ENCODE measurements around the gene NRXN3. TPM values are rescaled to one million over a fixed set of nuclear protein-coding genes. Genes with fewer than 3 reads are reported as not detected.
"Not testable (repeated sequence)": the region's sequence is repeated elsewhere in the genome, so short reads cannot be mapped to it uniquely, and the experiment has no call there.

The NRXN3 gene
- total RNA-seq, 1 donor from 2014 or later = 2.5 TPM

DNA sequence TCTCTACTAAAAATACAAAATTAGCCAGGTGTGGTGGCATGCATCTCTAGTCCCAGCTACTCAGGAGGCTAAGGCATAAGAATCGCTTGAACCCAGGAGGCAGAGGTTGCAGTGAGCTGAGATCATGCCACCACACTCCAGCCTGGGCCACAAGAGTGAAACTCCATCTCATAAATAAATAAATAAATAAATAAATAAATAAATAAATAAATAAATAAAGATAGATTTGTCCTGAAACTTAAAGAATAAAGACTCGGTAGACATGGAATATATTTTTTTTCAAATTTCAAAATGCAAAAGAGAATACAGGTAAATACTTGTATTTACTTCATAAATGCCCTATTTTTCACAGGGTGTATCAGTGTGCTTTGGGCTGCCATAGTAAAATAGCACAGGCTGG lies 317.4 kb downstream of the NRXN3 start:
- DNase-seq = not testable (repeated sequence)

DNA sequence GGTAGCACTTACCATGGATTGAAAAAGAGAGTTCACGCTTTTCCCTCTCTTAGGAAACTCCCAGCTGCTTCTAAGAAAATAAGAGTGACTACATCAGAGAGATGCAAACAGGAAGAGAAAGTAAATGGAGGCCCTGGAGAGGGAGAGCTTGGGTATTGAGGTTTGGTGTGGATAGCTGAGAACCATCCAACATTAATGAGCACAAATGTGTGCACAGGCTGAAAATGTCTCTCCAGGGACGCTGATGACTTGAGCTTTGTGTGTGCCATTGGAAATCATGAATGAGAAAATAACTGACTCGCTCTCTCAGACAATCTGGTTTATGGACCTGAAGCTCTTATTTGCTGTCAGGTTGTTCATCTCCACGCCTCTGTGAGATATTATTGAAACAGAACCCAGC lies 318.8 kb downstream of the NRXN3 start:
- no peak for DNase-seq

DNA sequence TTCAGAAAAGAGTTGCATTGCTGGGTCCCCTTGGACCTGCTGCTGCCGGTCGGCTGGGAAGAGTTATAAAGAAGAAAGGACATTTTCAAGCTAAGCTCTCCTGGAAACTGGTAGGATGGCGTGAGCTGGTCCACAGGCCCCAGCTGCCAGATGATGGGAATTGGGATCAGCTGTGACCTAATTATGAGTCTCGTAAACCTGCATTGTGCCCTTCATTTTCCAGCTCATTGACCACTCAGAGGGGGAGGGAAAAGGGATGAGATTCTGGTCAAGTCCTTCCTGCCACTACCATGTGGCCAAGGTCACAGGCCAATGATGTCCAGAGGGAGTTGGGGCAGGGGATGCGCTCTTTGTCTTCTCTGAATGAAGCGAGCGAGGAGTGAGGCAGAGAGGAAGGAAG lies 320.9 kb downstream of the NRXN3 start:
- DNase-seq = no peak

DNA sequence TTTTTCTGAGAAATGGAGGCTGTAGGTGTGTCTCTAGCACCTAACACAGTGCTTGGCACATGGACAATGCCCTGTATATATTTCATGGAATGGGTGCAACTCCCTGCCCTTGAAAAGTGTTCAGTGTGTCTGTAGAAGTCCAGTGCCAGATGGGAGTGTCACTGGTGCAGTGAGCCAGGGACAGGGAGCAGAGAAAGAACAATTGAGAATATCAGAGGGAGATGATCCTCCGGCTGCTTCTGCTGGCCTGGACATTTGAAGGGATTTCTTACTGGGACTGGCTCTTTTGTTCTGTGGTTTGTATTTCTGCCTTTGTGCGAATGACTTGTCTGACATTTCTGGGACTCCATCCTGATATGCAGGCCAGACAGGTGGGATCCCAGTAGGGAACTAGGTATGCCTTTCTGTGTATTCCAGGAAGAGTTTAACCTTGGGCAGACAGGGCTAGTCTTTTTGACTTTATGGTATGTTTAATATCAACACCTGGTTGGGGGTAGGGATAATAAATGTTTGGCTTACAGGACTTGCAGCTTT lies 328.0 kb downstream of the NRXN3 start:
- DNase-seq = no peak

DNA sequence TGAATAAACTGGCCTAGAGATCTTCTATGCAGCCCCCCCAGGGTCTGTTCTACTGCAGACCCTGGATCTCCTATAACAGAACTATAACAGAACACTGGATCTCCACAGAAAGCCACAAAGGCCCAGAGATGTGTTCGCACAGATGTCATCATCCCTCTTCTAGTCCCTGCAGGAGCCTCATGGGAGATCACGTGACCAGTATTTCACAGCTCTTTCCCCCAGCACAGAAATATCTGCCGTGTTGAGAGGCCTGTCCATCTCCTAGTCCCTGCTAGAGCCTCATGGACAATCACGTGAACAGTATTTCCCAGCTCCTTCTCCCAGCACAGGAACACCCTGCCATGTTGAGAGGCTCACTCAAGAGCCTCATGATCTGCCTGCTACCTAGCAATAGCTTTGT lies 331.7 kb downstream of the NRXN3 start:
- DNase-seq = no peak

DNA sequence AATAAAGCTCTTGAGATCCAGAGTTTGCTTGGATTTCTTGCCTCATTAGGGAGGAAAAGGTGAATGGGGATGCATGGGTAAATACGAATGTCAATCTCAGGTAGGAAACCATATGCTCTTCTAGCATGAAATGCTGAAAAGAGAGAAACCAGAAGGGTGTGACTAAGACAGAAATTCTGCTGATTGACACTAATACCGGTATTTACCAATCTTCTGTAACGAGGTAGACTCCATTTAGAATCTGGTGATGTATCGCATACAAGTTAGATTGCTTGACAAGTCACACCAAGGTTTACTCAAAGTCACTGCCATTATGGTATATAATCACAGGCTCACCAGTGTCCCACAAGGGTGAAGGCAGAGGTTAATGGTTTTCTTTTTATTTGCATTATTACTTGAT lies 337.9 kb downstream of the NRXN3 start:
- no peak for DNase-seq

DNA sequence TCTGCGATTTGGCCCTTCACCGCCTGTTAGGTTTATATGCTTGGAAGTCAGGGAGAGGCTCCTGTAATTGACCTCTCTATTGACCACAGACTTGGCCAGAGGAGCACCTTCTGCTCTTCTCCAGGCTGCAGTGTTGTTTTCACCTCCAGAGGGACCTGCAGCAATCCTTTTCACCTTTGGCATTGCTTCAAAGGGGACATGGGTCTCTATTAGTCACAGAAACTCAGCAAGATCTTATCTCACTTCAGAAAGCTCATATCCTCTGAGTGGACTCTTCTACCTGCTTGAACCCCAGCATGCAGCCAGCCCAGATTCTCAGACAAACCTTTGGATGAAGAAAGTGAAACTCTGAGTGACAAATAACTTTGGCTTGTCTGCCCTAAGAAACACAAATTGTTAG lies 339.3 kb downstream of the NRXN3 start:
- no peak for DNase-seq

DNA sequence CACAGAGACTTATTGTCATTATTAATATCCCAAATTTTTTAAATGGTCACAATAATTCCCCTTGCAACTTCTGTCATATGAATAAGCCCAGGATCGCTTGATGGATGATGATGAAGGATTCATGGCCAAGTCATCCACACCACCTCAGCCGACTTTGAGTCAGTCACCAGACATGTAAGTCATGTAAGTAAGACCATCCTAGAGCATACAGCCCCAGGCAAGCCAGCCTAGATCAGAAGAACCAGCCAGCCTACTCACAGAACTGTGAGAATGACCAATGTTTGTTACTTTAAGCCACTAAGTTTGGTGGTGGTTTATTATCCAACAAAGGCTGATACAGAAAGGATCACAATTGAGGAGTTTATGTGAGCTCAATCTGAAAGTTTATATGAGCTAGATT lies 341.8 kb downstream of the NRXN3 start:
- no peak for DNase-seq

DNA sequence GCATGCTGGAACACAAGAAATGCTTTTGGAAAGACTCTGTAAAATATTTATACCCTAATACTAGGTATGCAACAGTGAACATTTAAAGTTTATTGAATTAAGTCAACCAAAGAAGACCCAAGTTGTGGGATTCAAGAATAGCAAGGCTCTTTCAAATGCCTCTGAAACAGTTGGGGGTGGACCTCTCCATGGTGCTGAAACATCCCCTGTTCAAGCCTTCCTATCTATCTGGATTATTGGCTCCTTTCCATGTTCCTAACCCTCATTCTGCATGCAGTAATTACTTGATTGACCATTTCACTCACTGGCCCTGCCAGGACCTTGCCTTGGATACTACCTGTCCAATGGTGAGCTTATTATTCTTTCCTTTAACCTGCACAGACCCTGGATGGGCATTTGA lies 349.7 kb downstream of the NRXN3 start:
- no peak for DNase-seq

DNA sequence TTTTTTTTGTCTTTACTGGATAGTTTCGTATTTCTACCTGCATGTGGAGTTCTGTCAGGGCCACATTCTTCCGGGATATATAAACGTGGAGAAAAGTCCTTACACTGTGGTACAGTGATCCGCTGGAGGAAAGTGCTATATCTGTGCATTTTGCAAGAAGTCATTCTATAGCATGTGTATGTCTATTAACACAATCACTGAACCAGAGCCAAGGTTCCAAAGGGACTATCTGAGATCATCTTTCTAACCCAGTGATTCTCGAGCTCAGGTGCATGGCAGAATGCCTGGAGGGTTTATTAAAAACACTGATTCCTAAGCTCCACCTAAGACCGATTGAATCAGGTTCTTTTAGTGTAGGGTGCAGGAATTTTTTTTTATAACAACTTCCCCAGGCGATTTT lies 354.0 kb downstream of the NRXN3 start:
- no peak for DNase-seq

DNA sequence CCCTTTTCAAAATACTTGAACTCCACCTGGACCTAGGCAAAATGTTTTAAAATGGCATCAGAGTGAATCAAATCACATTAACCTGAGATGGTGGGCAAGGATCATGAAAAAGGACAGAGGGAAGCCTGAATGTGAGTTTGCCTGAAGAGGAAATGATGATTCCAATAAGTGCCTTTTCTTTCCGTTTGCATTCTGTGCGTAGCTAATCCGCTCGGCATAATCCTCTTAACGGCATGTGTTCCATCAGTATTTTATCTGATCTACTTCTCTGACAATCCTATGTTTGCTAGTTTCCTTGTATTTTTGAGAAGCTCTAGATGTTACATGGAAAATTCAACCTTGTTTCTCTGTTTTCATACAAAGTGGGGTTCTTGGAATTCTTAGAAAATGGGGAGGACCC lies 354.6 kb downstream of the NRXN3 start:
- DNase-seq = no peak

DNA sequence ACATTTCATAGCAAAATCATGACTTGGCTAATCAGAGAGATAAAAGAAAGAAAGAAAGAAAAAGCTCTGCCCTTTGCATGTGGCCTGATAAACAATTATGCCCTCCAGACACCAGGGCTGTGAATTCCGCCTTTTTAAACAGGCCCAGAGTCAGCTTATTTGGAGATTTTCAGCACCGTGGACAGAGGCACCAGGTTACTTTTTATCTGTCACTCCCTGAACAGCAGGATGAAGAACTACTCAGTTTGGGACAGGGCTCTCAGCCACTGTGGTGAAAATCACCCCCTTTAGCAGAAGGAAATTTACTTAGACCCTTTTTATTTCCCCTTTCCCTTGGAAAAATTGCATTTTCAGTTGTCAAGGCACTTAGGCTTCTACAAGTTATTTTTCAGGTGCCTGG lies 359.9 kb downstream of the NRXN3 start:
- DNase-seq = no peak

DNA sequence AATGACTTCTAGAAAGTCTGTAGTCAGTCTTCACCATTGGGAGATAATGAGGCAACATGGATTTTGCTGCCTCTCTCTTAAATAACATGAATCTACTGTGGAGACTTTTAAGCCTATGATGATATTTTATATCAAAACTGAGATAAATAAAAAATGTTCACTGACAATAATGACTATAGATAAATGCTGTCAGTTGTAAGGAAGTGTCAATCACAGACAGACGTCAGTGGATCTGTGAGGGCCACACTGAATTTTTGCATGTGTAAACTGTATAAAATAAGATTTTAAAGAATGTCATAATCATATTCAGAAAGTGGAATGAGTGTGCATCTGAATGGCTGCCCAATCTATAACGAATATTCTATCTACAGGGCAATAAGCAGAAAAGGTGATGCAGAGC lies 364.0 kb downstream of the NRXN3 start:
- no peak for DNase-seq

DNA sequence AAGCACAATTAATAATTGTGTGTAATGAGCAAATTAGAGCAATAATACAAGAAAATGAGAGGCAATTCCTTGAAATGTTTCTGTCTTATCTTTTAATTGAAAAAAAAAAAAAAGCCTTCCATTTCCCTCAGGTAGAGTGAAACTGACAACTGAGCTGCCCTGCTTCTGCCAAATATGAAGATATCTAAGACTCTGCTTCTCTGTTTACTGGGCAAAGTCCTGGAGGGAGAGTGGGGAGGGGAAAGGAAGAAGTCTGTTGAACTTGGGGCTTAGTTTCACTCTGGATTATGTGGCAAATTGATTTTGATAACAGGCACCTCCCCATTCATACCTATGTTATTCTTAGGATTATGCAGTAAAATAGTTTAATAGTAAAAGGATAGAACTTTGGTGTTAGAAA lies 364.9 kb downstream of the NRXN3 start:
- no peak for DNase-seq

DNA sequence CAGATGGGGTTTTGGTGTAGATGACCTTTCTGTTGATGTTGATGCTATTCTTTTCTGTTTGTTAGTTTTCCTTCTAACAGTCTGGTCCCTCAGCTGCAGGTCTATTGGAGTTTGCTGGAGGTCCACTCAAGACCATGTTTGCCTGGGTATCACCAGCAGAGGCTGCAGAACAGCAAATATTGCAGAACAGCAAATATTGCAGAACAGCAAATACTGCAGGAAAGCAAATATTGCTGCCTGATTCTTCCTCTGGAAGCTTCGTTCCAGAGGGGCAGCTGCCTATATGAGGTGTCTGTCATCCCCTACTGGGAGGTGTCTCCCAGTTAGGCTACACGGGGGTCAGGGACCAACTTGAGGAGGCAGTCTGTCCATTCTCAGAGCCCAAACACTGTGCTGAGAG lies 371.6 kb downstream of the NRXN3 start:
- not testable (repeated sequence) for DNase-seq

DNA sequence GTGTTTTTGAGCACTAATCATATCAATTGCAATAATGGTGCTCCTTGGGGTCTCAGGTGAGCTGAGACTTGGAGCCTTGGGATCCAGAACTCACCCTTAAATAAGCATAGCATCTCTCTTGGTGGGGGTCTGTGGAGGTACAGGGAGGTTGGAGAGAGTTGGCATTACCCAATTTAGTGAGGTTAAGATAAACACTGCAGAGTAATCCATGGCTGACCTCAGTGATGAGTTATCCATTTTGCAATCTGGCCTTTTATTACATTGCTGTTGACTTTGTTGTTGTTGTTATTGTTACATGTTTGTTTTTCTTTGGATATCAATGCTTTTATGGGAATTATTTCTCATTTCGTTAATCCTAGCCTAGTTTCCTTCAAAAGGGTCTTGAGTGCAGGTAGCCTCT lies 373.3 kb downstream of the NRXN3 start:
- DNase-seq = no peak

DNA sequence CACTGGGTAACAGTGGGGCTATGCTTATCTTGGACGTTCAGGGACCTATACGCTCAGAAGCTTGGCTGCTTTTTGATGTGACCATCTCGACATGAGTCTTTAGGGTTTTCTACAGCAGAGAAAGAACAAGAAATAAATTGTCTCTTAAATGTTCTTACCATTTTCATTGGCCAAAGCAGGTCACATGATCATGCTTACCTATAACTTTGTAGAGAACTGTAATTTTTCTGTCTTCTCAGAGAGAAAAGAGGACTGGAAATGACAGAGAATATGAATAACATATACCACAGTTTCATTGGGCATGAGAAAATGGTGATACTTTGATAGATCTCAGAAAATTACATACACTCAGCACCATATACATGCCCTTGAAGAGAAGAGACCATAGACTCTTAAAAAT lies 390.9 kb downstream of the NRXN3 start:
- DNase-seq = no peak

DNA sequence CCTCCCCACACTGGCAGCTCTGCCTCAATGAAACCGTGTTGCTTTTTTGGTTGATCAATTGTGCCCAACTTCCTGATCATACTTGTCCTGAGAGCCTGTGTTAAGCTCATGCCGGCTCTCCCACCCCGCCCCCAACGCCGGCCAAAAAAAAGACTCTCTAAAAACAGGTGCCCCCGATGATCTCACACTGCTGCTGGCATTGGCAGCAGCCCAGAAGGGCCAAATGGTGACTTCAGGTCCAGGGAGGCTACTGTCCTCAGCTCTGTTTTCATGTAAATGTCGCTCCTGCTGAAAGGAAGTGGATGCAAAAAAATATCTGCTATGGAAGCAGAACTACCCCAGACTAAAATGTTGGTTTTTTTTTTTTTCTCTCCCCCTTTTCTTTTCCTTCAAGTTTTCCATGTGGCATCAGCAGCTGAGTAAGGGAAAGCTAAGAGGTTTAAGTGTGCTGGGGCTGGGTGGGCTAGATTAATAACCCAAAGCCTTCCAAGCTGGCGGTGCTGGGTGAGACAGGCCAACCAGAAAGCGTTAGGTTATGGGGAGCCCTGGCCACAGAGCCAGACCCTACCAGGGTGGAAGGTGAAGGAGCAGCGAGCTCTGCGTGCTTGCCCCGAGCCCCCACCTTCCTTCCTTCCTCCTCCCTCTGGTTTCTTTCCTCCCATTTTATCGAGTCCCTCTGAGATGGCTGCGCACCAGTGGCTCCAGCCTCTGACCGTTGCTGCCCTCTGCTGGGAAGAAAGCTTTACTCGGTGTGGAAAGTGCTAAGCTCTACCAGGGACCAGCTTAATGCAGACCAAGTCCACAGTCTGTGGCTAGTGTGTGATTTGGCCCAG lies 396.1 kb downstream of the NRXN3 start:
- DNase-seq = peak; percentile 32

DNA sequence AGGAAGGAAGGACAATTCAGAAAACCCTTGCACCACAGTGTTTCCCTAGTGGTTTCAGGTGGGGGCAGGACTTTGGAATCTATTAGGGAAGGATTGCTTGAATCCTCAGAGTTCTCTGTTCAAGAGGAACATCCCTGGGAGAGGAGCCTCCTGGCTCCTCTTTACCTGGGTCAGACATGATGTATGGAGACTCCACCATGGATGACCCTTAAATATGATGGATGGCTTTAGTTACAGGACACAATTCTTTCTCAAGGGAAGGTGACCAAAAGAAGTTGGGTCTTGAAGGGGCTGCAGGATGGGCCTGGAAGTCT lies 396.6 kb downstream of the NRXN3 start:
- DNase-seq = no peak

DNA sequence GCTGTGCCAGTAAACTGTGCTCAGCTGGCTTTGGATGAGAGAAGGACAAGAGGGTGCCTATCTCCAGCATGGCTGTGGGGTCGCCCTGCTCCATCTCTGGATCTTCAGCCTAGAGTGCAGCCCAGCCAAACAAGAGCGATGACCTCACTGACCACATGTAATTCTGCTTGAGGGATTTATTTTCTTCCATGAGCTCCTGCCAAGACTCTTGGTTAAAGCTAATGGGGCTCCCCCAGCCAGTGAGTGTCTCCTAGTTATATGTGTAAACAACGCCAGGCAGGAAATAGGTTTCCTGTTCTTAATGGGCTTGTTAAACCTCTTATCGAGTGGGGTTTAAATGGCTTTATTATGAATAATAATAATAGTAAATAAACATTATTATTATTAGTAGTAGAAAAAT lies 397.2 kb downstream of the NRXN3 start:
- DNase-seq = no peak

DNA sequence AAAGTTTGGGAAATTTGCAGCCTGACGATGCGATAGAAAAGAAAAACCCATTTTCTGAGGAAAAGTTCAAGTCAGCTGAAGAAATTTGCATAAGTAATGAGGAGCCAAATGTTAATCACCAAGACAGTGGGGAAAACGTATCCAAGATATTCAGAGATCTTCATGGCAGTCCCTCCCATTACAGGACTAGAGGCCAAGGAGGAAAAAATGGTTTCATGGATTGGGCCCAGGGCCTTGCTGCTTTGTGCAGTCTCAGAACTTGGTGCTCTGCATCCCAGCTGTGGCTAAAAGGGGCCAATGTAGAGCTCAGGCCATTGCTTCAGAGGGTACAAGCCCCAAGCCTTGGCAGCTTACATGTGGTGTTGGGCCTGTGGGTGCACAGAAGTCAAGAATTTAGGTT lies 403.6 kb downstream of the NRXN3 start:
- not testable (repeated sequence) for DNase-seq

DNA sequence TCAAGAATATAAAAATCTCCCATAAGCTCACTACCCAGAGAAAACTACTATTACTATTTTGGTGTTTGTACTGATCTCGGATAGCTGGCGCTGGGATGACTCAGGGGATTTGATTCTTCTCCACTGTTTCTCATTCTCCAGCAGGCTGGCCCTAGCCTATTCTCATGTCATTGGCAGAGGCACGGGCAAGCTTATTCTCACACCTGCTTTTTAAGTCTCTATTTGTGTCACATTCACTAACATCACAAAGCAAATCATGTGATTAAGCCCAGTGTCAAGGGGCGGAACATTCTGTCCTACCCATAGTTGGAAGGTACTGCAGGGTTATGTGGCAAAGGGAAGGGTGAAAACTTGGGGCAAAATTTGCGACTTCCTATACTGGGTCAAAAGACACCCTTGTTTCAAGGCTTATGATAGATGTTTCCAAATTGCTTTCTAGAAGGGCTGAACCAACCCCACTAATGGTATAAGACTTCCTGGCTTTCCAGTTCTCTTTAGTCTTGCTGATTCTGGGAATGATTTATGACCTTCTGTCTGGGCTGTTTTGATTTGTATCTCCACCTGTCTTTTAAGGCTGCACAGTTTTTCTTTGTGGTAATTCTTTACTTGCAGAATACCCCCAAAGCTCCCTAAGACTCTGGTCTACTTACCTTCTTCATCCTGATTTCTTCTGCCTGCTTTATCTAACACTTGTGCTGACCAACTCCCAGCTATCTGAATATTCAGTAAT lies 406.4 kb downstream of the NRXN3 start:
- no peak for DNase-seq

DNA sequence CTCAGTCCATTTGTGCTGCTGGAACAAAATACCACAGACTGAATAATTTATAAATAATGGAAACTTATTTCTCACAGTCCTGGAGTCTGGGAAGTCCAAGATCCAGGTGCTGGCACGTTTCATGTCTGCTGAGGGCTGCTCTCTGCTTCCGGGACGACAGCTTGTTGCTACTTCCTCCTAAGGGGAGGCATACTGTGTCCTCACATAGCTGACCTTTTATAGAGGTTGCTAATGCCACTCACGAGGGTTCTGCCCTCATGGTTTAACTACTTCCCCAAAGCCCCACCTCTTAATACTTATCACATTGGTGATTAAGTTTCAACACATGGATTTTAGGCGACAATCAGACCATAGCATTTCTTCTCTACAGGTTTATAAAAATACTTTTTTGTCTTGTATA lies 411.1 kb downstream of the NRXN3 start:
- DNase-seq = no peak

DNA sequence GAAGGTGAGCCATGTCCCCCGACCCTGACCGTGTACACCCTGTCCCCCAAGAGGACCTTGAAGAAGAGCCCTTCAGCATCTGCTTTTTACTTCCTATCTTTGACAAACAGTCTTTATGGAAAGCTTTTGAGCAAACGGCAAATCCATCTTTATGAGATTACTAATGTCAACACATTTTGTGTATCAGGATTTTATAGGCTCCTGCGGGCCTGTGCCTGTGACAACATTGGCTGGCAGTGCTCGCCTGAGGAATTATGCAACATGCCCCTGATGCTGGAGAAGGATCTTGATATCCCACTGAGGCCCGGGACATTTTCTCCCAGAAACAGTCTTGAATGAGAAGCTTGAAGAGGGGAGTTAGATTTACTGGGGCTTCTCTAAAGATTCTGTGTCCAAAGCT lies 416.5 kb downstream of the NRXN3 start:
- DNase-seq = no peak
